GM12891 (cell line): ENCODE data around the gene CXCL13.
A peak's percentile ranks its signal among the peaks of the same experiment; 100 is the strongest.

Experiments
- DNase-seq: peaks from one replicate; pipeline ENCODE4 v3.0.0; 2011; ENCODE audit warnings: low spot score; ENCODE audit not compliant: insufficient read length
- FAIRE-seq: peaks from 2 replicates; lab custom pipeline; 2011; peaks lifted over from hg19 to GRCh38; lab: Jason Lieb, UNC
- PAX5 ChIP-seq: IDR thresholded peaks from 2 replicates; pipeline ENCODE4 v1.6.1; 2011; ENCODE audit warnings: low read length, moderate library complexity, mild to moderate bottlenecking; ENCODE audit not compliant: insufficient read depth, severe bottlenecking
- POLR2A ChIP-seq: IDR thresholded peaks from 2 replicates; pipeline ENCODE4 v1.6.1; 2011; ENCODE audit warnings: low read depth, low read length, control low read depth
- POLR2AphosphoS5 ChIP-seq: IDR thresholded peaks from 2 replicates; pipeline ENCODE4 v1.6.1; 2011; ENCODE audit warnings: low read depth, low read length, control low read depth
- POU2F2 ChIP-seq: IDR thresholded peaks from 2 replicates; pipeline ENCODE4 v1.6.1; 2011; ENCODE audit warnings: low read depth, mild to moderate bottlenecking, control low read depth, low read length, moderate library complexity
- SPI1 ChIP-seq: IDR thresholded peaks from 2 replicates; pipeline ENCODE4 v1.6.1; 2011; ENCODE audit warnings: low read depth, low read length, control low read depth
- TAF1 ChIP-seq: IDR thresholded peaks from 2 replicates; pipeline ENCODE4 v1.6.1; 2011; ENCODE audit warnings: low read depth, low read length, control low read depth

The CXCL13 gene

DNA sequence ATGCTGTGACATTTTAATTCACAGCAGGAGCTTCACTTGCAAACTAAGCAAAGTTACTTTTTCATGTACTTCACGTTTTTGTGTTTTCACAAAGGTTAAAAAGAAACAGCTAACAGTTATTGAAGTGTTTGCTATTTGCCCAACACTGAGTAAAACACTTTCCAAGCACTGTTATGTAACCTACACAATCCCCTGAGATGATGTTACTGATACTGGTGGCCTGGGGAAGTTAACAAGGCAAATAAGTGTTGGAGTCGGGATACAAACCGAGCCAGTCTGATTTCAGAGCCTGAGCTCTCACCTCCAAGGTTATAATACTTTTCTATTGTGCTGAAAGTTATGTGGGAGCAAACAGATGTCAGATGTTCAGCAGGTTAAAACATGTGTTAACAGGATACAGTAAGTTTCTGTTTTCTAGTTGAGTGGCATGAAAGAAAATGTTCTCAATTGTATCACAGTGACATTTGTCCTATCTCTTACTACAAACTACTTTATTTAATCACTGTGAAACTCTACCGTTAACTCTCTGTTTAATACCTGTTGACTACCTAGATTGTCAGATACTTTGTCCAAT, 3.9 kb upstream of the CXCL13 start:
- no peak for TF ChIP-seq TAF1
- no peak for DNase-seq
- FAIRE-seq, result no peak

- TF ChIP-seq SPI1, result no peak
- no peak for TF ChIP-seq POLR2AphosphoS5
- no peak for TF ChIP-seq POLR2A
- TF ChIP-seq TAF1, result no peak
- TF ChIP-seq POU2F2, result no peak
- no peak for TF ChIP-seq PAX5
- FAIRE-seq (no peak), DNase-seq (no peak)
These were observed 7.6 kb downstream of the CXCL13 start for GRCh38 chr4:77613267-77613666.

DNA sequence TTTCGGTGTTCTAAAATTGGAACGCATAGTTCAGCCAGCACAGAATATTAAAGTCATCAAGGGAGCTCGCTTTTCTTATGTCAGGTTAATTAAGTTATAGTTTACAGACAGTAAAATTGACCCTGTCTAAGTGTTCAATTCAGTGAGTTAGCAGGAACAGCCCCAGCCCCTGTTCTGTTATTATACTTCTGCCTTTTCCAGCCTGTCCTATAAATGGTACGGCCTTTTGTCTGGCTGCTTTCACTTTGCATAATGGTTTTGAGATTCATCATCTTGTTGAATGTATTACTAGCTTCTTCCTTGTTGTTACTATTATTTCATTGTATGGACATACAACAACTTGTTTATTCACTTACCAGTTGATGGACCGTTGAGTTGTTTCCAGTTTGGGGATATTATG, 9.5 kb downstream of the CXCL13 start:
- DNase-seq, result no peak
- TF ChIP-seq PAX5 (no peak), POLR2AphosphoS5 (no peak), POU2F2 (no peak), TAF1 (no peak), POLR2A (no peak), SPI1 (no peak)
- no peak for FAIRE-seq

DNA sequence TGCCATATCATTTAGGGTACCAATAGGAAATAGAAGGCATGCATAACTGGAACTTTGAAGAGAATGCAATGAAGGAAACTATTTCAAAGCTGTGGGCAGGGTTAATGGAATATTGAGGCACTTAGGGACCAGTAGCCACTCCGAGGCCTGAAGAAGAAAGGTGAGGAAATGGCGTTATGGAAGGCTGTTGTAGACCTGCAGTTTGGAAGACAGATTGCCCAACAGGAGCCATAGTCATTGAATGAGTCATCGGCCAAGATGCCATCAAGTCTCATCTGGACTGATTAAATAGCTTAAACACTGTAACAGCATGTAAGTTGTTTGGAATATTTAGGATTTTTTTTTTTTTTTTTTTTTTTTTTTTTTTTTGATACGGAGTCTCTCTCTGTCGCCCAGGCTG, 11.6 kb downstream of the CXCL13 start:
- no peak for TF ChIP-seq TAF1
- no peak for DNase-seq
- FAIRE-seq, result no peak

DNA sequence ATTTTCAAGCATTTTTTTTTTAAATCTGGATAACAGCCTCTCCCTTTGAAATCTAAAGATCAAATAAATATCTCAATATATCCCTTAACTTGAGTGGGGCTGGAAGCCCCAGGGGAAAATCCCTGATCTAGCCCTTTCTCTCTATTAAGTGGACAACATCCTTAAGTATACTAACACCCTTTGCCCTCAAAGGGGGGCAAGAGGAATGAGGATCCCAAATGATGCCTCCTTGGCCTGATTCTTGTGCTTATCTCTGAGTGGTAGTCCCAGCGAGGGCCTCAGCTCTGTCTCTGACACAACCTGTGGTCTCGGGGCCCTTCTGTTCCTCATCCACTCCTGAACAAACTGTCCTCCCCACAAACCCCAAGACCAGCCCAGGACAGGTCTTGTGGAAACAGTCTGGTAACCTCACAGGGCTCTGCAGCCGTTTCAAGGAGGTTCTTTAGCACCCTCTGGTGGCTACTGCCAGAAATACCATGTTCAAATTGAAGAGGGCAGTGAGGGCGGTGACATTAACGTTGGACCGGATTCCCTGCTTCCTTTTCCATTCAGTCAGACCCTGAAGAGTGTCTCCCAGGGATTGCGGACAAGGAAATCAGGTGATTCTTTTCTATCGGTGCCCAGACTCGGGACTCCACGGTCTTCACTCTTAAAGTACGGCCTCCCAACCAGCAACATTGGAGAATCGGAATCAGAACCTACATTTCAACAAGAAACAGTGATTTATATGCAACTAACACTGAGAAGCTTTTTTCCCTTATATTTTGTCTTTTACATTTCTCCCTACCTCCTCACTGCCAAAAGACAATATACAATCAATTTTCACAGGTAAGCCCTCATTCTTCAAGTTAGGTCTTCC, 13.0 kb downstream of the CXCL13 start:
- TF ChIP-seq POLR2AphosphoS5 (no peak), PAX5 (no peak), POLR2A (no peak), SPI1 (no peak), TAF1 (no peak), POU2F2 (no peak)
- DNase-seq, result peak; percentile 42
- peak; percentile 91 for FAIRE-seq

GRCh38 chr4:77619408-77619807, 13.8 kb downstream of the CXCL13 start:
- FAIRE-seq (no peak), DNase-seq (no peak)
- TF ChIP-seq TAF1, result no peak
- TF ChIP-seq POU2F2, result no peak
- TF ChIP-seq SPI1, result no peak
- no peak for TF ChIP-seq POLR2AphosphoS5
- no peak for TF ChIP-seq PAX5
- no peak for TF ChIP-seq POLR2A

DNA sequence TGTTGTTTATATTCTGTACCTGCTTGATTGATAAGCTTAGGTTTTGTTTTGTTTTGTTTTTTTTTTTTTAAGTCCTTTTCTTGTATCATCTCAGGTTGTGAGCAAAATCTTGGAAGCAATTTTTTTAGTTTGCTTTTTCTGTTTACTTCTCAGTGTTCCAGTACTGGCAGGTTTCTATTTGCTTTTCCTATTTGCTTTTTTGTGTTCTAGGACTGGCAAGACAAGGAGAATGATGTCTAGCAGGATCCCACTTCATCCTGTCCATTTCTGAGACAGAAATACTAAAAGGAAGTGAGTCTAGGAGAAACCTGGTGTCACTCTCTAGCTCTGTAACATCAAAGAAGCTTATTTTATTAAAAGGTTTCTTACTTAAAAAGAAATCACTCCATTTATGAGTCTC, 15.6 kb downstream of the CXCL13 start:
- no peak for FAIRE-seq
- TF ChIP-seq POLR2AphosphoS5 (no peak), SPI1 (no peak)
- DNase-seq, result no peak

- DNase-seq (no peak), FAIRE-seq (no peak)
- TF ChIP-seq PAX5, result no peak
- TF ChIP-seq POLR2AphosphoS5, result no peak
- no peak for TF ChIP-seq POLR2A
- TF ChIP-seq SPI1, result no peak
- no peak for TF ChIP-seq POU2F2
- TF ChIP-seq TAF1, result no peak
These were observed 17.5 kb downstream of the CXCL13 start for GRCh38 chr4:77623091-77623490.

DNA sequence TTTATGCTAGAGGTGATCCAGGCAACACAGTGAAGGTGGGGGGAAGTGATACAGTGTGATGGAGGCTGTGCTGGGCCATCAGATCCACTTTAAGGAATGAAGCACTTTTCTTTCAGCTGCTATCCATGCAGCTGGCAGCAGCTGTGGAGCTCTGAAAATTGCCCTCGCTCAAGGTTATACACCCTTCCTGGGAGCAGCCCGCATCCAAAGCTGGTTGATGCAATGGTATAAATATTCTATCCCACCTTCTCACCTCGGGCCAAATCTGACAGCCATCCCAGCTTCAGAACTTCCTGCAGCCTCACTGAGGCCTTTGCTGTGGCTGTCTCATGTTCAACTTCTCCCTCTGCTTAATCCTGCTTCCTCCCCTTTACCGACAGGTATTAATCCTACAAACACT, 18.6 kb downstream of the CXCL13 start:
- DNase-seq, result no peak
- TF ChIP-seq POLR2AphosphoS5 (no peak), TAF1 (no peak), POLR2A (no peak), PAX5 (no peak), POU2F2 (no peak), SPI1 (no peak)
- no peak for FAIRE-seq

- no peak for FAIRE-seq
- DNase-seq, result no peak
- TF ChIP-seq POU2F2, result no peak
- no peak for TF ChIP-seq TAF1
- TF ChIP-seq PAX5, result no peak
- TF ChIP-seq POLR2A, result no peak
- no peak for TF ChIP-seq POLR2AphosphoS5
- no peak for TF ChIP-seq SPI1
These were observed 19.9 kb downstream of the CXCL13 start for GRCh38 chr4:77625485-77625884.

DNA sequence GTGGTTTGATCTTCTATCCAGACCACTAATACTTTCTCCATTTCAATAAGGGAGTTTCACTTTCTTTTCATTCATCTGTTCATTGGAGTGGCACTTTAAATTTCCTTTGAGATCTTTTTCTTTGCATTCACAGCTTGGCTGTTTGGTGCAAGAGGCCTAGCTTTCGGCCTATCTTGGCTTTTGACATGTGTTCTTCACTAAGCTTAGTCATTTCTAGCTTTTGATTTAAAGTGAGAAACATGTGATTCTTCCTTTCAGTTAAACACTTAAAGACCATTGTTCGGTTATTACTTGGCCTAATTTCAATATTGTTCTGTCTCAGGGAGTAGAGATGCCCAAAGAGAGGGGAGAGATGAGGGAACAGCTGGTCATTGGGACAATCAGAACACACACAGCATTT, 24.3 kb downstream of the CXCL13 start:
- DNase-seq (no peak), FAIRE-seq (no peak)
- no peak for TF ChIP-seq TAF1
- TF ChIP-seq POLR2AphosphoS5, result no peak
- no peak for TF ChIP-seq POLR2A
- TF ChIP-seq PAX5, result no peak
- no peak for TF ChIP-seq SPI1
- no peak for TF ChIP-seq POU2F2
